ENCODE measurements around the gene ATXN10. TPM values are rescaled to one million over a fixed set of nuclear protein-coding genes. Genes with fewer than 3 reads are reported as not detected.

Gene ATXN10
- total and polyA plus RNA-seq, 2 of the 8 experiments (the other 6 are each of a cell fraction or from before 2014, with no cell fraction given): 134 to 210 TPM

GRCh38 chr22:45867906-45868555 is 196.4 kb downstream of the ATXN10 start:
- Histone ChIP-seq H2BK15ac (ENCODE audit: low read length) (no peak overlapping the region), H3K4ac (replicated peaks; ENCODE audit: insufficient read length, low read depth, low read length) (no peak overlapping the region), H3K4me3 (ENCODE audit: extremely low read depth in 1 of 4, insufficient read depth in 2 of 4, low read depth in 3 of 4, low read length in 4 of 4) (peak overlapping the region in 1 of 4 experiments; percentile 59; a peak in 3 of 8 replicates), H3K27me3 (replicated peaks in 1 of 4; ENCODE audit: control insufficient read depth in 3 of 4, extremely low read depth in 1 of 4, insufficient read depth in 3 of 4, low read length in 3 of 4) (peaks cover 25 to 62% (median 54%) of the 10 kb centered on the region in 4 experiments), H2AFZ (ENCODE audit: low read length) (no peak overlapping the region), H3K56ac (replicated peaks; ENCODE audit: insufficient read length, low read depth, low read length) (no peak overlapping the region), H3K4me1 (replicated peaks in 1 of 4; ENCODE audit: control insufficient read depth in 3 of 4, insufficient read depth in 4 of 4, low read length in 3 of 4) (peaks cover 0 to 8% (median 1%) of the 10 kb centered on the region in 4 experiments; a peak in 5 of 7 replicates), H3K18ac (ENCODE audit: extremely low read depth, low read length) (no peak overlapping the region), H3K23ac (ENCODE audit: insufficient read length) (no peak overlapping the region), H3K14ac (ENCODE audit: insufficient read length) (no peak overlapping the region), H2BK5ac (ENCODE audit: low read depth, low read length) (no peak overlapping the region), H3K79me1 (ENCODE audit: low read depth, low read length) (no peaks in the 10 kb centered on the region), H3K79me2 (ENCODE audit: control insufficient read depth in 1 of 2, insufficient read depth in 2 of 2, low read length in 2 of 2) (no peaks in the 10 kb centered on the region), H4K91ac (replicated peaks; ENCODE audit: insufficient read length, low read length) (no peak overlapping the region), H3K23me2 (ENCODE audit: low read depth, low read length) (peaks cover 13% of the 10 kb centered on the region; the same call in 1 of the 2 replicates), H3K27ac (ENCODE audit: low read depth, low read length) (no peak overlapping the region), H3K36me3 (ENCODE audit: control insufficient read depth in 2 of 4, insufficient read depth in 4 of 4, low read length in 3 of 4) (no peaks in the 10 kb centered on the region), H4K8ac (ENCODE audit: extremely low read depth, insufficient read depth, low read length) (no peak overlapping the region), H2BK120ac (replicated peaks; ENCODE audit: low read depth, low read length) (no peak overlapping the region), H3K9me3 (ENCODE audit: insufficient read depth in 2 of 2, low read depth in 1 of 2, low read length in 1 of 2) (no peaks in the 10 kb centered on the region), H2BK20ac (ENCODE audit: low read length) (no peak overlapping the region), H3K9ac (replicated peaks in 1 of 4; ENCODE audit: extremely low read depth in 1 of 4, low read depth in 3 of 4, low read length in 3 of 4) (no peak overlapping the region), H2AK5ac (ENCODE audit: low read depth, low read length) (0 out of 2 replicates have a peak overlapping the region, but pooled peaks have one; percentile 6), H4K20me1 (replicated peaks in 1 of 2; ENCODE audit: control insufficient read depth in 1 of 2, insufficient read depth in 2 of 2, low read length in 2 of 2) (peaks cover 10 to 15% of the 10 kb centered on the region in 2 experiments), H3K4me2 (ENCODE audit: insufficient read depth in 1 of 2, low read depth in 2 of 2, low read length in 2 of 2) (peak overlapping the region; percentile 59 to 88), H2BK12ac (ENCODE audit: low read depth, low read length) (no peak overlapping the region), H4K5ac (ENCODE audit: insufficient read length, low read depth, low read length) (no peak overlapping the region)
- TF ChIP-seq CTCF (IDR thresholded peaks at IDR 0.05; ENCODE audit: control extremely low read depth in 1 of 3, insufficient read depth in 1 of 3, low read depth in 1 of 3, low read length in 3 of 3): no peak
- TF ChIP-seq SIN3A (conservative IDR thresholded peaks at IDR 0.05 in 1 of 2, IDR thresholded peaks at IDR 0.05 in 1 of 2; ENCODE audit: low read depth in 1 of 2, low read length in 2 of 2): no peak
- no peak for TF ChIP-seq RNF2 (IDR thresholded peaks at IDR 0.05; ENCODE audit: borderline replicate concordance, low read depth, low read length, missing control alignments, poor library complexity, severe bottlenecking)
- TF ChIP-seq JUND (IDR thresholded peaks at IDR 0.05; ENCODE audit: low read length): no peak
- no peak for TF ChIP-seq BACH1 (IDR thresholded peaks at IDR 0.05; ENCODE audit: low read length)
- no peak for TF ChIP-seq RAD21 (IDR thresholded peaks at IDR 0.05 in 1 of 2, conservative IDR thresholded peaks at IDR 0.05 in 1 of 2; ENCODE audit: low read depth in 2 of 2, low read length in 2 of 2)
- TF ChIP-seq MAFK (IDR thresholded peaks at IDR 0.05; ENCODE audit: low read depth, low read length): no peak
- TF ChIP-seq EGR1 (IDR thresholded peaks at IDR 0.05; ENCODE audit: borderline replicate concordance, low read depth, low read length): no peak
- TF ChIP-seq CREB1 (IDR thresholded peaks at IDR 0.05): no peak
- ChIA-PET CTCF (ENCODE audit: partially characterized antibody) (interaction anchor here (0.6 to 7.9 kb wide), 14 partner anchors 8 to 1039 kb away, joined by 3 to 78 read pairs (median 4); partner anchors contain the start of gene ATXN10), POLR2A (ENCODE audit: partially characterized antibody) (interaction anchor here (0.5 to 1.3 kb wide), 3 partner anchors 22 to 117 kb away, joined by 3 to 7 read pairs (median 3); no protein-coding TSS in a partner anchor)
- FAIRE-seq (no peak), DNase-seq (ENCODE audit: low read depth in 1 of 2, low spot score in 2 of 2) (peak in 1 of 2 experiments; percentile 50)
- WGBS, 2 experiments (ENCODE audit: extremely low coverage in 1 of 2, insufficient coverage in 1 of 2, insufficient read length in 1 of 2, insufficient replicate concordance in 2 of 2, low coverage in 1 of 2, low lambda C conversion rate in 2 of 2, missing lambda C conversion rate in 1 of 2): 64% methylated on average over 14 of the region's 20 CpGs; no CpG with 5 or more reads in 1 of the 2 experiments

All from H1 (cell line).